ENCODE data around the gene CEP170B.

CEP170B gene

DNA sequence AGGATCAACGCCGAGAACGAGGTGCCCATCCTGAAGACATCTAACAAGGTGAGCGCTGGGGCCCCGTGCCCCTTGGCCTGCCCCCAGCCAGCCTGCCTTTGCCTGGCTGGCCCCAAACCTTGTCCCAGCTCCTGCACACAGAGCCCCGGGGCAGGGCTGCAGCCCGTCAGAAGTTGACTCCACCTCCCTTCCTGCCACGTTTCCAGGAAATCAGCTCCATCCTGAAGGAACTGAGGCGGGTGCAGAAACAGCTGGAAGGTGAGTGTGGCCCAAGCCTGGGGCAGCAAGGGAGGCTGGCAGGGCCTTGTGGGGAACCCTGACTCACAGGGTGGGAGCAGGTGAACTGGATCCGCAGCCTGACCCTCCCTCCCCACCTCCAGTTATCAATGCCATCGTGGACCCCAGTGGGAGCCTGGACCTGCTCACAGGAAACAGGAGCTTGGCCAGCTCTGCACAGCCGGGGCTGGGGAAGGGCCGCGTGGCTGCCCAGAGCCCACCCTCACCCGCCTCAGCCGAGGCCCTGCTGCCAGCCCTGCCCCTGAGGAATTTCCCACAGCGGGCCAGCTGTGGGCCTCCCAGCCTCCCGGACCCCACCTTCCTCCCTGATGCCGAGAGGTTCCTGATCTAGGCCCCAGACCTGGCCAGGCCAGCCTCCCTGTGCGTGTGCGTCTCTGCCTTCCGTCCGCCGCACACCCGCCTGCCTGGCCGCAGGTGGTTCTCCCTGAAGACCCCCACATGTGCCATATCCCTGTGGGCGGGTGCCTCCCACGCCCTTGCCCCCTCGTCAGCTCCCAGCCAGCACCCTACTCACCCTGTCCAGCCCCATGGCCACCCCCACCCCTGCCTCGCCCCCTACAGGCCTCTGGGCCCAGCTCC lies 29.5 kb downstream of the CEP170B start:
- no peak for TF ChIP-seq CTCF (IDR thresholded peaks at IDR 0.05)
- peak; percentile 65 for DNase-seq (ENCODE audit: low spot score)
- H3K4me3 ChIP-seq = no peak overlapping the region
- no peak overlapping the region for H3K27ac ChIP-seq

DNA sequence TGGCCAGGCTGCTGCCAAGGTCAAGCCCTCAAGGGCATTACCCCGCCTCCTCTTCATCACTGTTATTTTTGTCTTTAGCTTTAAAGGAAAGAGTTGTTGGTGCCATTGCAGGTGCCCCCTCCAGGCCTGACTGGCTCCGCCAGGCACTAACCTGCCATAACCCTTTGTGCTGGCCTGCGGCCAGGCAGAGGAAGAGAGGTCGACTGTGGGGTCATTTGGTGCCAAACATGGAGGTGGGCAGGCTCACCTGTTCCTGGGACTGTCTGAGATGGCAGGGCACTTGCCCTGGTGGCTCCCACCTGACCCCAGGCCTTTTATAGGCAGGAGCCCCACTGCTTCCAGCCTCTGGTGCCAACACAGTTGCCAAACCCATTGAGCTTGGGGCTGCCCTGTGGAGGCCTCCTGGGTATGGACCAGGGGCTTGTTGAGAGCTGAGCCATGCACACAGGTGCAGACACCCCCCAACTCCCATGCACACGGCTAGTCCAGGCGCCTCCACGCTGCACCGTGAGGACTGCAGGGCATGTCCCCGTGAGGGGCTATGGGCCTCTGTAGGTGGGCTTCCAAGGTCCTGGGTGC lies 30.2 kb downstream of the CEP170B start:
- DNase-seq (ENCODE audit: low spot score) = peak; percentile 67
- no peak overlapping the region for H3K4me3 ChIP-seq
- H3K27ac ChIP-seq = no peak overlapping the region
- TF ChIP-seq CTCF (IDR thresholded peaks at IDR 0.05) = no peak

DNA sequence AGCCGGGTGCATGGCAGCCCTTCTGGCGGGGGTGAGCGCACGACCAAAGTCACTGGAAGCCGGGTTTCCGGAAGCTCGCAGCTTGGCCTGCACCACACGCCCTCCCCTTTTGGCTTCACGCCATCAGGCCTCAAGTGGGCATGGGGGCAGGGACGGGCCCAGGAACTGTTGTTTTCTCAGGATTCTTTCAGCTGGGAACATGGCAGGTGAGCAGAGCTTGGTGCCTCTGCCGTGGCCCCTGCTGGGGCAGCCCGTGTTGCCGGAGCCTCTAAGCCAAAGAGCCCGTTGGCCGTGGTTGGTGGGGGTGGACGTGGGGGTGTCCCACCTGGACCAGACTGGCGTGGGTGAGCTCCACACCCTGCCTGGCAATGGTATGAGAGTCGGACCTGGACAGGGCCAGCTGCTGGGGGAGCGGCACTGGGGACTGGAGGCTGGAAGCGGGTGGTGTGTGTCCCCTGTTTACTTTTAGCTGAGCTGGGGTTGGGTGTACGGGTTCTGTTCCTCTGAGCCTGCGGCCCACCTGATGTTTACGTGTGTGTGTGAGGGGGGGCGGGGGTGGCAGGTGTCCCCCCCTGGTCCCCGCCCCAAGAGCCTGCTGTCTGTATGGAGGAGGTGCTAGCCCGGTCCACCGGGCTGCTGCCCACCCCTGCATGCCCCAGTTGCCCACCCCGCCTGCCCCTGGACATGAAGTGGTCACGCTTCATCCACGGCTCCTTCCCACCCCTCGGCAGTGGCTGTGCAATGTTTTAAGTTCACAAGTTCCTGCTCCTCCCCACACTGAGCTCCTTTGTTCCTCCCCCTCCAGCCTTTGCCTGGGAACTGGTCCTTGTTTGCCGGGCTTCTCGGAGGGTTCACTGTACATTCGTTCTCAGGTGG lies 31.0 kb downstream of the CEP170B start:
- Histone ChIP-seq H3K4me3 (no peak overlapping the region), H3K27ac (no peak overlapping the region)
- DNase-seq (ENCODE audit: low spot score) = peak; percentile 71
- no peak for TF ChIP-seq CTCF (IDR thresholded peaks at IDR 0.05)

GRCh38 chr14:104897330-104898194 lies 32.5 kb downstream of the CEP170B start:
- no peak for TF ChIP-seq CTCF (IDR thresholded peaks at IDR 0.05)
- no peak for DNase-seq (ENCODE audit: low spot score)
- no peak overlapping the region for H3K4me3 ChIP-seq
- H3K27ac ChIP-seq = no peak overlapping the region

GRCh38 chr14:104898195-104898558 lies 33.1 kb downstream of the CEP170B start:
- Histone ChIP-seq H3K4me3 (no peak overlapping the region), H3K27ac (no peak overlapping the region)
- TF ChIP-seq CTCF (IDR thresholded peaks at IDR 0.05) = no peak
- DNase-seq (ENCODE audit: low spot score) = no peak

GRCh38 chr14:104898870-104899510 lies 33.9 kb downstream of the CEP170B start:
- H3K27ac ChIP-seq = no peak overlapping the region
- H3K4me3 ChIP-seq = no peak overlapping the region
- DNase-seq (ENCODE audit: low spot score) = peak; percentile 58
- no peak for TF ChIP-seq CTCF (IDR thresholded peaks at IDR 0.05)

Data from coronary artery (tissue), 2 donors.